ENCODE results near the gene KIAA1143.

KIAA1143 gene

DNA sequence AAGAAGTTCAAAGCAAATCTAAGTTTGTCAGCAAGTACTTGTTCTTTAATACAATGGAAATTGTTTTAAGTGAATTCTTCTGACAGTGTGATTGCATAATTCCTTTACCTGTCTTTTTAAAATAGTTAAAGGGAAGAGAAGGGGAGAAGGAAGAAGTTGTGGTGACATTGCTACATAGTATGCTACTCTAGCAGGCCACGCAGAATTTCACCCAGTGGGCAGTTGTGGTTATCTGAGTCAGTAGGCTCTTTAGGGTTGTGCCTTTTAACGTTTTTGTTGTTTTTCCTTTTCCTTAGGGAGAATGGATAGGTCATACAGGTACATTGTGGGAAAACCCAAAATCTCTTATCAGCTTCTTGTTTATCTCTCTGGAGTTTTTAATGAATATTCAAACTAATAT, 40.6 kb upstream of the KIAA1143 start:
- no peak overlapping the region for H3K9ac ChIP-seq (ENCODE audit: low read depth, low read length, poor library complexity, severe bottlenecking)
- H3K4me3 ChIP-seq (ENCODE audit: low read length, poor library complexity, severe bottlenecking) = no peak overlapping the region
- H3K27me3 ChIP-seq (ENCODE audit: insufficient read depth, low read length, poor library complexity, severe bottlenecking) = no peaks in the 10 kb centered on the region
- H3K79me2 ChIP-seq (ENCODE audit: insufficient read depth, low read length) = no peaks in the 10 kb centered on the region
- no peaks in the 10 kb centered on the region for H4K20me1 ChIP-seq (ENCODE audit: insufficient read depth, low read length, poor library complexity, severe bottlenecking)
- no peak overlapping the region for H2AFZ ChIP-seq (ENCODE audit: low read length)
- no peaks in the 10 kb centered on the region for H3K9me3 ChIP-seq (ENCODE audit: insufficient read depth, low read depth, low read length)
- no peaks in the 10 kb centered on the region for H3K9me2 ChIP-seq (replicated peaks; ENCODE audit: low read depth, low read length)
- peaks cover 94% of the 10 kb centered on the region for H3K36me3 ChIP-seq (ENCODE audit: insufficient read depth, low read length)
- TF ChIP-seq, protein P1, sequence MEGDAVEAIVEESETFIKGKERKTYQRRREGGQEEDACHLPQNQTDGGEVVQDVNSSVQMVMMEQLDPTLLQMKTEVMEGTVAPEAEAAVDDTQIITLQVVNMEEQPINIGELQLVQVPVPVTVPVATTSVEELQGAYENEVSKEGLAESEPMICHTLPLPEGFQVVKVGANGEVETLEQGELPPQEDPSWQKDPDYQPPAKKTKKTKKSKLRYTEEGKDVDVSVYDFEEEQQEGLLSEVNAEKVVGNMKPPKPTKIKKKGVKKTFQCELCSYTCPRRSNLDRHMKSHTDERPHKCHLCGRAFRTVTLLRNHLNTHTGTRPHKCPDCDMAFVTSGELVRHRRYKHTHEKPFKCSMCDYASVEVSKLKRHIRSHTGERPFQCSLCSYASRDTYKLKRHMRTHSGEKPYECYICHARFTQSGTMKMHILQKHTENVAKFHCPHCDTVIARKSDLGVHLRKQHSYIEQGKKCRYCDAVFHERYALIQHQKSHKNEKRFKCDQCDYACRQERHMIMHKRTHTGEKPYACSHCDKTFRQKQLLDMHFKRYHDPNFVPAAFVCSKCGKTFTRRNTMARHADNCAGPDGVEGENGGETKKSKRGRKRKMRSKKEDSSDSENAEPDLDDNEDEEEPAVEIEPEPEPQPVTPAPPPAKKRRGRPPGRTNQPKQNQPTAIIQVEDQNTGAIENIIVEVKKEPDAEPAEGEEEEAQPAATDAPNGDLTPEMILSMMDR (conservative IDR thresholded peaks at IDR 0.05; ENCODE audit: low read length) = no peak
- no peak for TF ChIP-seq EZH2phosphoT487 (IDR thresholded peaks at IDR 0.05; ENCODE audit: borderline replicate concordance)
- H3K4me1 ChIP-seq (ENCODE audit: insufficient read depth, low read length, poor library complexity, severe bottlenecking) = no peaks in the 10 kb centered on the region
- no peak overlapping the region for H3K4me2 ChIP-seq (ENCODE audit: low read depth, low read length, poor library complexity, severe bottlenecking)
- no peaks in the 10 kb centered on the region for H3F3A ChIP-seq (ENCODE audit: low read depth)

- peaks cover 88% of the 10 kb centered on the region for H3K36me3 ChIP-seq (ENCODE audit: insufficient read depth, low read length)
- no peaks in the 10 kb centered on the region for H3K4me1 ChIP-seq (ENCODE audit: insufficient read depth, low read length, poor library complexity, severe bottlenecking)
- H4K20me1 ChIP-seq (ENCODE audit: insufficient read depth, low read length, poor library complexity, severe bottlenecking) = no peaks in the 10 kb centered on the region
- H3K4me2 ChIP-seq (ENCODE audit: low read depth, low read length, poor library complexity, severe bottlenecking) = no peak overlapping the region
- no peaks in the 10 kb centered on the region for H3F3A ChIP-seq (ENCODE audit: low read depth)
- no peak overlapping the region for H2AFZ ChIP-seq (ENCODE audit: low read length)
- H3K27me3 ChIP-seq (ENCODE audit: insufficient read depth, low read length, poor library complexity, severe bottlenecking) = no peaks in the 10 kb centered on the region
- no peak overlapping the region for H3K9ac ChIP-seq (ENCODE audit: low read depth, low read length, poor library complexity, severe bottlenecking)
- H3K9me2 ChIP-seq (replicated peaks; ENCODE audit: low read depth, low read length) = no peaks in the 10 kb centered on the region
- no peak for TF ChIP-seq EZH2phosphoT487 (IDR thresholded peaks at IDR 0.05; ENCODE audit: borderline replicate concordance)
- TF ChIP-seq, protein P1 (conservative IDR thresholded peaks at IDR 0.05; ENCODE audit: low read length) = no peak
- H3K9me3 ChIP-seq (ENCODE audit: insufficient read depth, low read depth, low read length) = no peaks in the 10 kb centered on the region
- no peak overlapping the region for H3K4me3 ChIP-seq (ENCODE audit: low read length, poor library complexity, severe bottlenecking)
- H3K79me2 ChIP-seq (ENCODE audit: insufficient read depth, low read length) = no peaks in the 10 kb centered on the region
These were observed 33.8 kb upstream of the KIAA1143 start for GRCh38 chr3:44795197-44795596.

DNA sequence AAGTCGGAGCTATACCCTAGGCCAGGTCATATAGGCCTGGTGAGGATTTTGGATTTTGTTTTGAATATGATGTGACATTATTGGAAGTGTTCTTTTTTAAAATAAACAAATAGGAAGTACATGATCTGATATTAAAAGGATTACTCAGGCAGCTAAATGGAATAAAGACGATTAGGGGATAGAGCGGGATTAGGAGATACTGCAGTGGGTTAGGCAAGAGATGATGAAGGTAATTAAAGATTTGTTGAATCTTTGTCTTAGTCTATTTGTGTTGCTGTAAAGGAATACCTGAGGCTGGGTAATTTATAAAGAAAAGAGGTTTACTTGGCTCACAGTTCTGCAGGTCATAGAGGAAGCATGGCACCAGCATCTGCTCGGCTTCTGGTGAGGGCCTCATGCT, 21.5 kb upstream of the KIAA1143 start:
- Histone ChIP-seq H3K4me1 (ENCODE audit: insufficient read depth, low read length, poor library complexity, severe bottlenecking) (no peaks in the 10 kb centered on the region), H3K4me3 (ENCODE audit: low read length, poor library complexity, severe bottlenecking) (no peak overlapping the region), H3K9ac (ENCODE audit: low read depth, low read length, poor library complexity, severe bottlenecking) (no peak overlapping the region), H3K4me2 (ENCODE audit: low read depth, low read length, poor library complexity, severe bottlenecking) (no peak overlapping the region), H3K9me2 (replicated peaks; ENCODE audit: low read depth, low read length) (no peaks in the 10 kb centered on the region), H3F3A (ENCODE audit: low read depth) (no peaks in the 10 kb centered on the region), H3K36me3 (ENCODE audit: insufficient read depth, low read length) (peaks cover 79% of the 10 kb centered on the region), H4K20me1 (ENCODE audit: insufficient read depth, low read length, poor library complexity, severe bottlenecking) (no peaks in the 10 kb centered on the region), H2AFZ (ENCODE audit: low read length) (no peak overlapping the region), H3K27me3 (ENCODE audit: insufficient read depth, low read length, poor library complexity, severe bottlenecking) (no peaks in the 10 kb centered on the region), H3K9me3 (ENCODE audit: insufficient read depth, low read depth, low read length) (no peaks in the 10 kb centered on the region), H3K79me2 (ENCODE audit: insufficient read depth, low read length) (no peaks in the 10 kb centered on the region)
- TF ChIP-seq, protein P1 (conservative IDR thresholded peaks at IDR 0.05; ENCODE audit: low read length) = no peak
- TF ChIP-seq EZH2phosphoT487 (IDR thresholded peaks at IDR 0.05; ENCODE audit: borderline replicate concordance) = no peak
